ENCODE measurements around the gene HEXA.
A peak's percentile ranks its signal among the peaks of the same experiment; 100 is the strongest.
"Not testable (repeated sequence)": the region's sequence is repeated elsewhere in the genome, so short reads cannot be mapped to it uniquely, and the experiment has no call there.

HEXA gene

DNA sequence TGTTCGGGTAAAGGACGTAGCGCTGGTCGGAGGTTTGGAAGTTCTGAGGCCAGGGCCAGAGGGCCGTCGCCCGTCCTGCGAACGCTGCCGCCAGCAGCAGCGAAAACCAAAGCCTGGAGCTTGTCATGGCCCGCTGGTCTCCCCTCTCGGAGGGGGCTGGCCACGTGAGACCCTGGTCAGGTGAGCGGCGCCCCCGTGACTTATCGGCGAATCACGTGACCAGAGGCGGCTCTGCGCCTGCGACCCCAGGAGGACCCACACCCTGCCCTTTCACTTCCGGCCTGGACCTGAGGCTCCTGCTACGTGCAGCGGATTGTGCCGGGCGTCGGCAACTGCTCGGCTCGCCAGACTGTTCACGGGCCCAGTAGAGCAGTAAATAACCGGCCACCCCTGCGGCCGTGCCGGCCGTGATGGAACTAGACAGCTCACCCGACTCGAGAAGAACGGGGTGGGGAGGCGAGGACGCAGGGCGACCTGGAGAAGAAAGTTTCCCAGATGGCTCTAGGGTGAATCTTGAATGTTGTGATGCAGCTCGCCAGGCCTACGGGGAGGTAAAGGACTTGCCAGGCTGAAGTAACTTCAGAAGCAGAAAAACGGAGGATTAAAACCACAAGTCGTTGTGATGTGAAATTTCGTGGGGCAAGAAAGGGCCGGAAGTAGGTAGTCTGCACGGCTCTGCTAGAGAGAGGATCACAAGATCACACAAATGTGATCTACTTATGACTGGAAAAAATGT is at the start of gene HEXA:
HEXA (minus strand) TSS at position 169 of the 736 bp plus-strand sequence; CDS start at position 127, 42 bp downstream.
- H3K9ac ChIP-seq (ENCODE audit: low read length) = peak within 1 kb of the TSS; percentile 95
- no peaks in the 10 kb centered on the region for H3K9me3 ChIP-seq (ENCODE audit: control insufficient read depth, low read length)
- H3K36me3 ChIP-seq (ENCODE audit: control insufficient read depth, insufficient read depth, low read length) = no peaks in the 10 kb centered on the region
- no peaks in the 10 kb centered on the region for H3K27me3 ChIP-seq (ENCODE audit: control insufficient read depth, insufficient read depth, low read length)
- peaks cover 14% of the 10 kb centered on the region for H3K4me1 ChIP-seq (ENCODE audit: control insufficient read depth, insufficient read depth, low read length)
- peak within 1 kb of the TSS; percentile 99 for H3K4me3 ChIP-seq (ENCODE audit: low read length)

DNA sequence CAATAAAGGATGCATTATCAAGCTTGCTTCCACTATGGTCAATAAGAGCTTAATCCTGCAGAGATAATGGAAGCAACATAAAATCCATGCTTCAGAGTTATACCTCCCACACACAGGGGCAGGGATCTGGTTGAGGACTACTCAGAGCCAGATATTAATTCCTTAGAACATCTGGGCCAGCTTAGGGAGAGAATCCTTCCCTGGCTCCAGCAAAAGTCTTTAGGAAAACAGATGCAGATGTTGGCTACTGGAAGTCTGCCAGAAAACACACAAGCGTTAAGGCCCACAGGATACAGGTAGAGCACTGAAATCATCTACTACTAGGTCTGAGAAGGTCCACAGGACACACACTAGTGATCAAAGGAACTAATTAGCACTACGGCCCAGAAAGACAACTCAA is 47.4 kb upstream of the HEXA start:
- no peaks in the 10 kb centered on the region for H3K36me3 ChIP-seq (ENCODE audit: control insufficient read depth, insufficient read depth, low read length)
- no peak overlapping the region for H3K9ac ChIP-seq (ENCODE audit: low read length)
- H3K4me1 ChIP-seq (ENCODE audit: control insufficient read depth, insufficient read depth, low read length) = no peaks in the 10 kb centered on the region
- no peaks in the 10 kb centered on the region for H3K9me3 ChIP-seq (ENCODE audit: control insufficient read depth, low read length)
- H3K27me3 ChIP-seq (ENCODE audit: control insufficient read depth, insufficient read depth, low read length) = no peaks in the 10 kb centered on the region
- H3K4me3 ChIP-seq (ENCODE audit: low read length) = no peak overlapping the region

DNA sequence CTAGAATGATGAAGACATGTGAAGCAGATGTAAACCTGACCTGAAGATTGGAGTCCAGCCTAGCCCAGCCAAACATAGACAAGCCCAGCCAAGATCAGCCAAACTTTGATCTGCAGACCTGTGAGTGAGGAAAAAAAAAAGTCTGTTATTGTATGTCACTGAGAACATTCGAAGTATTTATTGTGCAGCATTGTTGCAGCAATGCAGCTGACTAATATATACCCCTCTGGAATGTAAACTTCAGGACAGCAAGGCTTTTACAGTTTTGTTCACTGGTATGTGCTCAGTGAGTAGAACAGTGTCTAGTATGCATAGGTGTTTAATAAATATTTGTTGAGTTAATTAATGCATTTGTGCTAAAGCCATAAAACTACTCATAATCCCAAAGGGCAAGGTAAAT is 45.7 kb upstream of the HEXA start:
- Histone ChIP-seq H3K9me3 (ENCODE audit: control insufficient read depth, low read length) (no peaks in the 10 kb centered on the region), H3K27me3 (ENCODE audit: control insufficient read depth, insufficient read depth, low read length) (no peaks in the 10 kb centered on the region), H3K4me3 (ENCODE audit: low read length) (no peak overlapping the region), H3K9ac (ENCODE audit: low read length) (no peak overlapping the region), H3K36me3 (ENCODE audit: control insufficient read depth, insufficient read depth, low read length) (no peaks in the 10 kb centered on the region), H3K4me1 (ENCODE audit: control insufficient read depth, insufficient read depth, low read length) (no peaks in the 10 kb centered on the region)

DNA sequence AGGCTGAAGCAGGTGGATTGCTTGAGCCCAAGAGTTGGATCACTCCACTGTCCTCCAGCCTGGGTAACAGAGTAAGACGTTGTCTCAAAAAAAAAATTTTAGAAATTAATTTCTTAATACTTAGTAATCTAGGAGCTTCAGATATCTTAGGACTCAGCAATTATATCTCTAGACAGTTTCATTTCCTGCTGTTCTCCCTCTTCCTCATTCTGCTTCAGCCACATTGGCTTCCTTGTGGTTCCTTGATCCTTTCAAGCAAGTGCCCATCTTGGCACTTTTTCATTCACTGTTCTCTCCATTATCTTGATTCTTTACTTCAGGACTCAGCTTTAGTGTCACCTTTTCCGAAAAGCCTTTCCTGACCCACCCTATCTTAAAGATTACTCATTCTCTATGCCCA is 44.8 kb upstream of the HEXA start:
- Histone ChIP-seq H3K9ac (ENCODE audit: low read length) (no peak overlapping the region), H3K9me3 (ENCODE audit: control insufficient read depth, low read length) (no peaks in the 10 kb centered on the region), H3K4me3 (ENCODE audit: low read length) (no peak overlapping the region), H3K36me3 (ENCODE audit: control insufficient read depth, insufficient read depth, low read length) (no peaks in the 10 kb centered on the region), H3K27me3 (ENCODE audit: control insufficient read depth, insufficient read depth, low read length) (no peaks in the 10 kb centered on the region), H3K4me1 (ENCODE audit: control insufficient read depth, insufficient read depth, low read length) (no peaks in the 10 kb centered on the region)

DNA sequence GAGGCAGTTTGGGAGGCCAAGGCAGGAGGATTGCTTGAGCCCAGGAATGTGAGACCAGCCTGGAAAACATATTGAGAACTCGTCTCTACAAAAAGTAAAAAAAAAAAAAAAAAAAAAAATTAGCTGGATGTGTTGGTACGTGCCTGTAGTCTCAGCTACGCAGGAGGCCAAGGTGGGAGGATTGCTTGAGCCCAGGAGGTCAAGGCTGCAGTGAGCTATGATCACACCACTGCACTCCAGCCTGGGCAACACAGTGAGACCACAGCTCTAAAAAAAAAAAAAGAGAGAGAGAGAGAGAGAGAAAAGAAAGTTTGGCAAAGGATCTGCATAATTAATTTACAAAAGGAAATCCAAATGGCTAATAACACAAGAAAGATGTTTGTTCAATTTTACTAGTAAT is 44.0 kb upstream of the HEXA start:
- not testable (repeated sequence) for H3K4me3 ChIP-seq (ENCODE audit: low read length); H3K9me3 ChIP-seq (ENCODE audit: control insufficient read depth, low read length); H3K4me1 ChIP-seq (ENCODE audit: control insufficient read depth, insufficient read depth, low read length); H3K9ac ChIP-seq (ENCODE audit: low read length); H3K27me3 ChIP-seq (ENCODE audit: control insufficient read depth, insufficient read depth, low read length); H3K36me3 ChIP-seq (ENCODE audit: control insufficient read depth, insufficient read depth, low read length)

DNA sequence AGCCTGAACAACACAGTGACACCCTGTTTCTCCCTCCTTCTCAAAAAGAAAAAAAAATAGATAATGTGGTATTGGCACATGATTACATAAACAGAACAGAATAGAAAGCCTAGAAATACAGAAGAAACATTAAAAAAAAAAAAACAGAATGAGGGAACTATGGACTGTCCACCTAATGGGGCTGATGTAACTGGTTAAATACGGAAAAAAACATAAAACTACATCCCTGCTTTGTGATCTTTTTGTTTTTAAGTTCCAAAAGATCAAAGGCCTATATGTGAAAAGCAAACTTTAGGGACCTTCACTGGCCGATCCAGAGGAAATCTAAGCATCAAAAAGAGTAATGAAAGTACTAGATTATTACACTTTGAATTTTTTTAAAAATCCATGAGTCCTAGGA is 39.5 kb upstream of the HEXA start:
- Histone ChIP-seq H3K4me3 (ENCODE audit: low read length) (no peak overlapping the region), H3K9me3 (ENCODE audit: control insufficient read depth, low read length) (no peaks in the 10 kb centered on the region), H3K36me3 (ENCODE audit: control insufficient read depth, insufficient read depth, low read length) (no peaks in the 10 kb centered on the region), H3K27me3 (ENCODE audit: control insufficient read depth, insufficient read depth, low read length) (no peaks in the 10 kb centered on the region), H3K9ac (ENCODE audit: low read length) (no peak overlapping the region), H3K4me1 (ENCODE audit: control insufficient read depth, insufficient read depth, low read length) (no peaks in the 10 kb centered on the region)

DNA sequence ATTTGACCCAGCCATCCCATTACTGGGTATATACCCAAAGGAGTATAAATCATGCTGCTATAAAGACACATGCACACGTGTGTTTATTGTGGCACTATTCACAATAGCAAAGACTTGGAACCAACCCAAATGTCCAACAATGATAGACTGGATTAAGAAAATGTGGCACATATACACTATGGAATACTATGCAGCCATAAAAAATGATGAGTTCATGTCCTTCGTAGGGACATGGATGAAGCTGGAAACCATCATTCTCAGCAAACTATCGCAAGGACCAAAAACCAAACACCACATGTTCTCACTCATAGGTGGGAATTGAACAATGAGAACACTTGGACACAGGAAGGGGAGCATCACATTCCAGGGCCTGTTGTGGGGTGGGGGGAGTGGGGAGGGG is 37.5 kb upstream of the HEXA start:
- not testable (repeated sequence) for H3K27me3 ChIP-seq (ENCODE audit: control insufficient read depth, insufficient read depth, low read length); H3K9ac ChIP-seq (ENCODE audit: low read length); H3K4me3 ChIP-seq (ENCODE audit: low read length); H3K9me3 ChIP-seq (ENCODE audit: control insufficient read depth, low read length); H3K4me1 ChIP-seq (ENCODE audit: control insufficient read depth, insufficient read depth, low read length); H3K36me3 ChIP-seq (ENCODE audit: control insufficient read depth, insufficient read depth, low read length)

DNA sequence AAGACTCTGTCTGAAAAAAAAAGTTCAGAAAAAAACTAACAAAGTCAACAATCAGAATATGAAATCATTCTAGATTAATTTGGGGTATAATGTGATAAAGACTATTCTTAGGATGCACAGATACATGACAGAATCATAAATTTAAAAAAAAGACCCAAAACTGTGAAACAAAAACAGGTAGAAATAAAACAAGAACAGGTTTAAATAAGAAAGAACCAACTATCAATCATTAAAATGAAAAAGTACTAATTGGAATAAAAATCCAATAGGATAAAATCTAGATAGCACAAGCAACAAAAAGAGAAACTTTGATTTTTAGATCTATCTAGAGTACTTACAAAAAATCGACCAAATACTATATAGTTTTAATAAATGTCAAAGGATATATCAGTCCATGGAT is 35.7 kb upstream of the HEXA start:
- H3K36me3 ChIP-seq (ENCODE audit: control insufficient read depth, insufficient read depth, low read length) = no peaks in the 10 kb centered on the region
- H3K4me1 ChIP-seq (ENCODE audit: control insufficient read depth, insufficient read depth, low read length) = no peaks in the 10 kb centered on the region
- no peak overlapping the region for H3K4me3 ChIP-seq (ENCODE audit: low read length)
- no peaks in the 10 kb centered on the region for H3K27me3 ChIP-seq (ENCODE audit: control insufficient read depth, insufficient read depth, low read length)
- H3K9ac ChIP-seq (ENCODE audit: low read length) = no peak overlapping the region
- H3K9me3 ChIP-seq (ENCODE audit: control insufficient read depth, low read length) = no peaks in the 10 kb centered on the region

DNA sequence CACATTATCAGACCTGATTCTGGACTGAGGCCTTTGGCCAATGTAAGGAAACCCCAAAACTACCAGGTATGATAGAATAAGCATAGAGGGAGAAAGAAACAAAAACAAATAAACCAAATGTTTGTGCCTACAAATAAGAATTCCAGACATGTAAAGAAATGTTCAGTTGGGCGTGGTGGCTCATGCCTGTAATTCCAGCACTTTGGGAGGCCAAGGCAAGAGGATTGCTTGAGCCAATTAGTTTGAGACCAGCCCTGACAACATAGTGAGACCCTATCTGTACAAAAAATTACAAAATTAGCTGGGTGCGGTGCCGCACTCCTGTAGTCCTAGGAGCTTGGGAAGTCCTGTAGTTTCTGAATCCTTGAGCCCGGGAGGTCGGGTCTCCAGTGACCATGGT is 35.3 kb upstream of the HEXA start:
- no peaks in the 10 kb centered on the region for H3K27me3 ChIP-seq (ENCODE audit: control insufficient read depth, insufficient read depth, low read length)
- no peaks in the 10 kb centered on the region for H3K4me1 ChIP-seq (ENCODE audit: control insufficient read depth, insufficient read depth, low read length)
- H3K4me3 ChIP-seq (ENCODE audit: low read length) = no peak overlapping the region
- no peak overlapping the region for H3K9ac ChIP-seq (ENCODE audit: low read length)
- H3K36me3 ChIP-seq (ENCODE audit: control insufficient read depth, insufficient read depth, low read length) = no peaks in the 10 kb centered on the region
- H3K9me3 ChIP-seq (ENCODE audit: control insufficient read depth, low read length) = no peaks in the 10 kb centered on the region

DNA sequence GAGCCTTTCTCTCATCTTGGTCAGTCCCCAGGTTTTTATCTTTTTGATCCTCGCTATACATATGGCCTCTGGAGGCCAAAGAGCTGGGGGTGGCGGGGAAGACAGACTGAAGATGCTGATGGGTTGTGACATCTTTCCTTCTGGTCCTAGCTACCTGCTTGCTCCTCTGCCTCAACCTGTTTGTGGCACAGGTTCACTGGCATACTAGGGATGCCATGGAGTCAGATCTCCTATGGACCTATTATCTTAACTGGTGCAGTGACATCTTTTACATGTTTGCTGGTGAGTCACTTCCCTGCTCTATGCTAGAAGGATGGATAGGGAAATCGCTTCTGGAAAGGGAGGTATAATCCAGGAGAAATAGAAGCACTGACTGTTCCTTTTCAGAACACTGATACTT is 31.1 kb upstream of the HEXA start:
- Histone ChIP-seq H3K9me3 (ENCODE audit: control insufficient read depth, low read length) (no peaks in the 10 kb centered on the region), H3K9ac (ENCODE audit: low read length) (no peak overlapping the region), H3K4me1 (ENCODE audit: control insufficient read depth, insufficient read depth, low read length) (no peaks in the 10 kb centered on the region), H3K36me3 (ENCODE audit: control insufficient read depth, insufficient read depth, low read length) (no peaks in the 10 kb centered on the region), H3K27me3 (ENCODE audit: control insufficient read depth, insufficient read depth, low read length) (peaks cover 4% of the 10 kb centered on the region), H3K4me3 (ENCODE audit: low read length) (no peak overlapping the region)

DNA sequence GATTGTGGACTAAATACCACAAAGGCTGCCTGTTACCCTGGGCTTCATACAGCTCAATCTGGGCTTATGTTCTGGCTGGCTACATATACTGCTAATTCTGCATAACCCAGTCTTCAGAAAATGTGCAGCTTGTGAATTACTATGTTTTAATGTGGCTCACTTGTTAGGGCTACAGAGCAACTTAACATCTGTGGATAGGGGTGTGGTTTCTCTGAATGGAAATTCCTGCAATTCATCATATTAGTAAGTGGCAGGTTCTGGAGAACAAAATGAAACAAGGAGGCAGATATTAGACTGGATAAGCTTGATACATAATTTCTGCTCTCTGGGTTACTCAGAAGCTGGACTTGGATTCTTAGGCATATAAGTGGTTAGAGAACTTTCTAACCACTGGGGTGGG is 29.0 kb upstream of the HEXA start:
- H3K9ac ChIP-seq (ENCODE audit: low read length) = no peak overlapping the region
- peaks cover 4% of the 10 kb centered on the region for H3K27me3 ChIP-seq (ENCODE audit: control insufficient read depth, insufficient read depth, low read length)
- no peaks in the 10 kb centered on the region for H3K4me1 ChIP-seq (ENCODE audit: control insufficient read depth, insufficient read depth, low read length)
- no peak overlapping the region for H3K4me3 ChIP-seq (ENCODE audit: low read length)
- no peaks in the 10 kb centered on the region for H3K36me3 ChIP-seq (ENCODE audit: control insufficient read depth, insufficient read depth, low read length)
- no peaks in the 10 kb centered on the region for H3K9me3 ChIP-seq (ENCODE audit: control insufficient read depth, low read length)

DNA sequence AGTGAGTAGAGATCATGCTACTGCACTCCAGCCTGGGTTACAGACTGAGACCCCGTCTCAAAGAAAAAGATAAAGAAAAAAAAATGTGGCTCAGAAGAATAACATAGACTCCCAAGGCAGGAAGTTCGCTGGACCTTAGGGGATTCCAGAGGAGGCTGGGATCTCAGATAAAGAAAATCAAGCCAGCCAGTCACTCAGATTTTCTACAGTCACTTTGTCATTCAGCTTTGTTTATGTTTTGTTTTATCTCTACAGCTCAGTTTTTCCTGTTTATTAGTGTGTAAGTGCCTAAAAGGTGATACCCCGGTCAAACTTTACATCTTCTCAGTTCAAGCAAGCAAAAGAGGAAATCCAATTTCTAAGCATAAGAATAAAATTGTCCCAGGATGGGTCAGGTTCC is 28.5 kb upstream of the HEXA start:
- H3K27me3 ChIP-seq (ENCODE audit: control insufficient read depth, insufficient read depth, low read length) = peaks cover 6% of the 10 kb centered on the region
- no peaks in the 10 kb centered on the region for H3K4me1 ChIP-seq (ENCODE audit: control insufficient read depth, insufficient read depth, low read length)
- H3K36me3 ChIP-seq (ENCODE audit: control insufficient read depth, insufficient read depth, low read length) = no peaks in the 10 kb centered on the region
- H3K9me3 ChIP-seq (ENCODE audit: control insufficient read depth, low read length) = no peaks in the 10 kb centered on the region
- H3K4me3 ChIP-seq (ENCODE audit: low read length) = no peak overlapping the region
- no peak overlapping the region for H3K9ac ChIP-seq (ENCODE audit: low read length)

DNA sequence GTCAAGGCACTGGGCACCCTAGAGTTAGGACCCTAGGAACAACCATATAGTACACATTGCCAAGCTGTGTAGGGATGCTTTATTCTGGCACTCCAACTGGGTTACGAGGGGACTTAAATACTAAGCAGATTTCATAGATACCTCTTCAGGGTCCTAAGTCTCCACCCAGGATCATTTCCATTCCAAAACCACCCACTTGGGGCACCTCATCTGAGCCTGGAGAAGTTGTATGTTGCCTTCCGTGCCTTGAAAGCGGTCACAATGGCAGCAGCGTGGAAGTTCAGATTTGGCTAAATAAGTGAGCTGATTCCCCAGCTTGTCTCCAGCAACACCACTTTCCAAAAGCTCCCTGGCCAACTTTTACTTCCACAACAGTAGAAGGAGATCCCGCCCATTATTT is 26.9 kb upstream of the HEXA start:
- H3K27me3 ChIP-seq (ENCODE audit: control insufficient read depth, insufficient read depth, low read length) = peaks cover 11% of the 10 kb centered on the region
- no peaks in the 10 kb centered on the region for H3K36me3 ChIP-seq (ENCODE audit: control insufficient read depth, insufficient read depth, low read length)
- H3K4me3 ChIP-seq (ENCODE audit: low read length) = no peak overlapping the region
- no peaks in the 10 kb centered on the region for H3K4me1 ChIP-seq (ENCODE audit: control insufficient read depth, insufficient read depth, low read length)
- H3K9me3 ChIP-seq (ENCODE audit: control insufficient read depth, low read length) = no peaks in the 10 kb centered on the region
- no peak overlapping the region for H3K9ac ChIP-seq (ENCODE audit: low read length)
